ENCODE results near the gene RASGRP4.

The RASGRP4 gene

DNA sequence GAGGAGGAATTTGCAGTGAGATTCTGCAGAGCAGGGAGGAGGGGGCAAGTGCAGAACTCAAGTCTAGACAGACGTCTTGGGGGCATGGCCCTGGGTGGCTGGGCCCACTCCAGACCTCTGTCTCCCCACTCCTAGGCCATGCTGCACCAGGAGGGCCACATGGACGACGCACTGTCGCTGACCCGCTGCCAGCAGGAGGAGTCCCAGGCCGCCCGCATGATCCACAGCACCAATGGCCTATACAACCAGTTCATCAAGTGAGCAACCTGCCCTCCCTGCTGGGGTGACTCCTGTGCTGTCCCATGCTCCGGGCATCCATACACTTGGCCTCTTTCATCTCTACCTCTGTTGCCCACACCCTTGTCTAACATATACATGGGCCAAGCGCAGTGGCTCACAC is 25.6 kb upstream of the RASGRP4 start:
- H3K27ac ChIP-seq, result no peak overlapping the region
- no peak overlapping the region for H3K9ac ChIP-seq (ENCODE audit: insufficient read length)
- H3K4me3 ChIP-seq, result no peak overlapping the region
- no peaks in the 10 kb centered on the region for H3K36me3 ChIP-seq (ENCODE audit: insufficient read depth, low read length)
- no peak for DNase-seq (ENCODE audit: low read depth, low spot score)
- no peaks in the 10 kb centered on the region for H3K9me3 ChIP-seq (ENCODE audit: low read depth, low read length)
- TF ChIP-seq EZH2 (IDR thresholded peaks at IDR 0.05) (no peak), FOXP2 (optimal IDR thresholded peaks at IDR 0.05; ENCODE audit: control extremely low read depth, extremely low read length, insufficient read depth) (no peak), POLR2AphosphoS5 (IDR thresholded peaks at IDR 0.05; ENCODE audit: borderline replicate concordance, low read depth, low read length) (no peak)

DNA sequence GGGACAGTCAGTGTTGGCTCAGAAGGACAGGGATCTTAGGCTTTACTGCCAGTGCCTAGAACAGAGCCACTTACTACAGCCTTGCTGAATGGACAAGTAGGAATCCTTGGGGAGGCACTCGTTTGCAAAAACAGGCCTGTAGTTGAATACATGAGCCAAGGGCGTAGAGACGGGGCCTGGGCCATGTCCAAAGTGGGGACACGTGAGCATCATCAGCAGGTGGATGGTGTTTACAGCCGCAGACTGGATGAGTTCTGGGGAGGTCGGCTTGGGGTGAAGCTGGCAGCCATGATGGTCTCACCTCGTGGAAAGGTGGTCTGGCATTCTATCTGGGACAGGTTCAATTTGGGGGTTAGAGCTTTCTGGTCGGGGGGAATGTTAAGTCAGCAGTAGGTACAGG is 25.0 kb upstream of the RASGRP4 start:
- DNase-seq (ENCODE audit: low read depth, low spot score), result no peak
- no peak overlapping the region for H3K27ac ChIP-seq
- no peak for TF ChIP-seq POLR2AphosphoS5 (IDR thresholded peaks at IDR 0.05; ENCODE audit: borderline replicate concordance, low read depth, low read length)
- no peaks in the 10 kb centered on the region for H3K9me3 ChIP-seq (ENCODE audit: low read depth, low read length)
- no peak overlapping the region for H3K4me3 ChIP-seq
- H3K36me3 ChIP-seq (ENCODE audit: insufficient read depth, low read length), result no peaks in the 10 kb centered on the region
- H3K9ac ChIP-seq (ENCODE audit: insufficient read length), result no peak overlapping the region

DNA sequence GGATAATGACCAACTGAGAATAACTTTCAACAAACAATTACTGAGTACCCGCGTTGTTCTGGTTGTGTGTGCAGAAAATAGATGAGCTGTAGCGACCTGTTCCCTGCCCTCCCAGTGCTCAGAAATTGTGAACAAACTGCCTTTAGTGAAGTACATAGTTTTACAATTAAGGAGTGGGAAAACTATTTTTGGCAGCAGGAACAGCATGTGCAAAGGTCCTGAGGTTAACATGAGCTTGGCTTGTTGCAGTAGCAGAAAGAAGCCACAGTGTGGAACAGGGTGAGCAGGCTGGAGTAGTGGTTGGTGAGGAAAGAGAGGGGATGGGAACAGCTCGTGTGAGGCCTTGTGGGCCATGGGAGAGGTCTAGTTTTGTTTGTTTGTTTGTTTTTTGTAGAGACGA is 23.5 kb upstream of the RASGRP4 start:
- Histone ChIP-seq H3K9ac (ENCODE audit: insufficient read length) (no peak overlapping the region), H3K36me3 (ENCODE audit: insufficient read depth, low read length) (no peaks in the 10 kb centered on the region), H3K4me3 (no peak overlapping the region), H3K27ac (no peak overlapping the region), H3K9me3 (ENCODE audit: low read depth, low read length) (no peaks in the 10 kb centered on the region)
- no peak for DNase-seq (ENCODE audit: low read depth, low spot score)
- no peak for TF ChIP-seq FOXP2 (optimal IDR thresholded peaks at IDR 0.05; ENCODE audit: control extremely low read depth, extremely low read length, insufficient read depth)
- no peak for TF ChIP-seq POLR2AphosphoS5 (IDR thresholded peaks at IDR 0.05; ENCODE audit: borderline replicate concordance, low read depth, low read length)
- TF ChIP-seq EZH2 (IDR thresholded peaks at IDR 0.05), result no peak

DNA sequence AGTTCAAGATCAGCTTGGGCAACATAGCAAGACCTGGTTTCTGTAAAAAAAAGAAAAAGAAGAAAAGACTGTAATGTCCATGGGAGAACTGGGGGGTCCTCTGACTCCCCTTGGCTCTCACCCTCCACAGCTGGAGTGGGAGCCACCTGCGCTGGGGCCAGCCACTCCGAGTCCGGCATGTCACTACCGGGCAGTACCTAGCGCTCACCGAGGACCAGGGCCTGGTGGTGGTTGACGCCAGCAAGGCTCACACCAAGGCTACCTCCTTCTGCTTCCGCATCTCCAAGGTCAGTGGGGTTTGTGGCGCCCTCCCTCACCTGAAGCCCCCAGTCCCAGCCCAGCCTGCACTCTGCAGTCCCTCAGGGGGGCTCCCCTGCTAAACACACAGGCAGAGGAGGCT is 22.2 kb upstream of the RASGRP4 start:
- Histone ChIP-seq H3K9me3 (ENCODE audit: low read depth, low read length) (no peaks in the 10 kb centered on the region), H3K27ac (no peak overlapping the region), H3K4me3 (no peak overlapping the region), H3K36me3 (ENCODE audit: insufficient read depth, low read length) (no peaks in the 10 kb centered on the region), H3K9ac (ENCODE audit: insufficient read length) (no peak overlapping the region)
- no peak for TF ChIP-seq POLR2AphosphoS5 (IDR thresholded peaks at IDR 0.05; ENCODE audit: borderline replicate concordance, low read depth, low read length)
- no peak for TF ChIP-seq EZH2 (IDR thresholded peaks at IDR 0.05)
- DNase-seq (ENCODE audit: low read depth, low spot score), result no peak

DNA sequence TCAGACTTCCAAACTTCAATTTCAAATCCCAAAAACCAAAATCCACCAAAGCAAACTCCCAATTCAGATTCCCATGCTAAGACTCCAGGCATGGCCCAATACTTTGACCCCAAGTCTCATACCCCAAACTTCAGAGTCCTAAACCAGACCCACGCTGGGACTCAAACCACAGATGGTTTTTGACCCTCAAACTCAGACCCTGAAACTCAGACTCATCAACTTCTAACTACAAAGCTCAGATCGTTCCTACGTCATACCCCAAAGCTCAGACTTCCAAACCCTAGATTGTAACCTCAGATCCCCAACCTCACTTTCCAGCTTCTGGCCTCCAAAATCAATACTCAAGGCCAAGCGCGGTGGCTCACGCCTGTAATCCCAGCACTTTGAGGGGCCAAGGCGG is 19.3 kb upstream of the RASGRP4 start:
- TF ChIP-seq POLR2AphosphoS5 (IDR thresholded peaks at IDR 0.05; ENCODE audit: borderline replicate concordance, low read depth, low read length) (no peak), EZH2 (IDR thresholded peaks at IDR 0.05) (no peak), FOXP2 (optimal IDR thresholded peaks at IDR 0.05; ENCODE audit: control extremely low read depth, extremely low read length, insufficient read depth) (no peak)
- H3K27ac ChIP-seq, result no peak overlapping the region

DNA sequence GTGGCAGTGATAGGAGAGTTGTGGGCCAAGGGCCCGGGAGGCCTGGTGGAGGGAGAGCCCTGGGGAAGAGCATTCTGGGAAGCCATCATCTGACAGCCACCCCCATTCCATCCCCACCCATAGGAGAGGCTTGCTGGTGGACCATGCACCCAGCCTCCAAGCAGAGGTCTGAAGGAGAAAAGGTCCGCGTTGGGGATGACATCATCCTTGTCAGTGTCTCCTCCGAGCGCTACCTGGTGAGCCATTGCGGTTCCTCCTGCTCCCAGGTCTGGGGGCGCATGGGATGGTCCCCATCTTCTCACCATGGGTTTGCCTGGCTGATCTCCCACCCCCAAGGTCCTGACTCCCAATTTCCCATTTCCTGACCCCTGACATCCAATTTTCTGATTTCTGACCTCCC is 18.0 kb upstream of the RASGRP4 start:
- no peak for DNase-seq (ENCODE audit: low read depth, low spot score)
- Histone ChIP-seq H3K4me3 (no peak overlapping the region), H3K9ac (ENCODE audit: insufficient read length) (no peak overlapping the region), H3K27ac (no peak overlapping the region), H3K36me3 (ENCODE audit: insufficient read depth, low read length) (no peaks in the 10 kb centered on the region), H3K9me3 (ENCODE audit: low read depth, low read length) (no peaks in the 10 kb centered on the region)
- TF ChIP-seq FOXP2 (optimal IDR thresholded peaks at IDR 0.05; ENCODE audit: control extremely low read depth, extremely low read length, insufficient read depth) (no peak), EZH2 (IDR thresholded peaks at IDR 0.05) (no peak), POLR2AphosphoS5 (IDR thresholded peaks at IDR 0.05; ENCODE audit: borderline replicate concordance, low read depth, low read length) (no peak)

More for the DNA sequence above, 19.3 kb upstream of the RASGRP4 start:
- no peaks in the 10 kb centered on the region for H3K9me3 ChIP-seq (ENCODE audit: low read depth, low read length)
- DNase-seq (ENCODE audit: low read depth, low spot score), result no peak
- no peak overlapping the region for H3K4me3 ChIP-seq
- no peak overlapping the region for H3K9ac ChIP-seq (ENCODE audit: insufficient read length)
- H3K36me3 ChIP-seq (ENCODE audit: insufficient read depth, low read length), result no peaks in the 10 kb centered on the region

DNA sequence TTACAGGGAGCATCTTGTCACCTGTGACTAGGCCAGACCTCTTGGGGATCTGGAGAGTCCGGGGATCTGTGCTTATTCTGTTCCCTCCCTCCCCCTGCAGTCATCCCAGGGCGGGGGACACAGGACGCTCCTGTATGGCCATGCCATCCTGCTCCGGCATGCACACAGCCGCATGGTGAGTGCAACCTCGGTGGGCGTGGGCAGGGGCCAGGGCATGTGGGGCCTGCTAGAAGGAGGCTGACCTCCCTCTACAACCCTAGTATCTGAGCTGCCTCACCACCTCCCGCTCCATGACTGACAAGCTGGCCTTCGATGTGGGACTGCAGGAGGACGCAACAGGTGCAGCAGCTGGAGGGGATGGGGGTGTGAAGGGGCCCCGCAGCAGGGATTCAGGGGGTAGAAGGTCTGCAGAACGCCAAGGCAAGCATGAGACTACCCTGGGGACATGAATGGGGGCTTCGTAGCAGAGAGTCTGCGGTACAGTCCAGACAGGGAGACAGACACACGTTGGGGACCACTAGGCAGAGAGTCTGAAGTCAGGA is 17.5 kb upstream of the RASGRP4 start:
- Histone ChIP-seq H3K4me3 (no peak overlapping the region), H3K27ac (no peak overlapping the region), H3K36me3 (ENCODE audit: insufficient read depth, low read length) (no peaks in the 10 kb centered on the region), H3K9me3 (ENCODE audit: low read depth, low read length) (no peaks in the 10 kb centered on the region), H3K9ac (ENCODE audit: insufficient read length) (no peak overlapping the region)
- no peak for DNase-seq (ENCODE audit: low read depth, low spot score)
- no peak for TF ChIP-seq EZH2 (IDR thresholded peaks at IDR 0.05)
- TF ChIP-seq POLR2AphosphoS5 (IDR thresholded peaks at IDR 0.05; ENCODE audit: borderline replicate concordance, low read depth, low read length), result no peak
- TF ChIP-seq FOXP2 (optimal IDR thresholded peaks at IDR 0.05; ENCODE audit: control extremely low read depth, extremely low read length, insufficient read depth), result no peak

DNA sequence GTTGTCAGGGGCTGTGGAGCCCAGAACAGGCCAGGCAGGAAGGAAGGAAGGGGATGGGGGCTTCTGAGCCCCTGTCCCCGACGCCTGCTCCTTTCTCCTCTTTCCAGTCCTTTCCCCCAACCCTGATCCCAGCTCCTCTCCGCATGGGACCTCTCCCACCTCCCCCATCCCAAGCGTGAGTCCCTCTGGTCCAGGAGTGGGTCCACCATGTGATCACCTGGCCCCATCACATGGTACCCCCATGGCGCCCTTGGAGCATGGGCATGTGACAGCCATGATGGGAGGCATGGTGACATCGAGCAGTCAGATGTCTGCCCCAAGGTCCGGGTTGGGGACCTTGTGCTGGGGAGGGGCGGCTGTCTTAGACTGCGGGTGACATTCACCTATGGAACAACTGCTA is 16.7 kb upstream of the RASGRP4 start:
- Histone ChIP-seq H3K27ac (no peak overlapping the region), H3K4me3 (no peak overlapping the region), H3K36me3 (ENCODE audit: insufficient read depth, low read length) (no peaks in the 10 kb centered on the region), H3K9ac (ENCODE audit: insufficient read length) (no peak overlapping the region), H3K9me3 (ENCODE audit: low read depth, low read length) (no peaks in the 10 kb centered on the region)
- no peak for TF ChIP-seq POLR2AphosphoS5 (IDR thresholded peaks at IDR 0.05; ENCODE audit: borderline replicate concordance, low read depth, low read length)
- no peak for TF ChIP-seq EZH2 (IDR thresholded peaks at IDR 0.05)
- TF ChIP-seq FOXP2 (optimal IDR thresholded peaks at IDR 0.05; ENCODE audit: control extremely low read depth, extremely low read length, insufficient read depth), result no peak
- no peak for DNase-seq (ENCODE audit: low read depth, low spot score)

DNA sequence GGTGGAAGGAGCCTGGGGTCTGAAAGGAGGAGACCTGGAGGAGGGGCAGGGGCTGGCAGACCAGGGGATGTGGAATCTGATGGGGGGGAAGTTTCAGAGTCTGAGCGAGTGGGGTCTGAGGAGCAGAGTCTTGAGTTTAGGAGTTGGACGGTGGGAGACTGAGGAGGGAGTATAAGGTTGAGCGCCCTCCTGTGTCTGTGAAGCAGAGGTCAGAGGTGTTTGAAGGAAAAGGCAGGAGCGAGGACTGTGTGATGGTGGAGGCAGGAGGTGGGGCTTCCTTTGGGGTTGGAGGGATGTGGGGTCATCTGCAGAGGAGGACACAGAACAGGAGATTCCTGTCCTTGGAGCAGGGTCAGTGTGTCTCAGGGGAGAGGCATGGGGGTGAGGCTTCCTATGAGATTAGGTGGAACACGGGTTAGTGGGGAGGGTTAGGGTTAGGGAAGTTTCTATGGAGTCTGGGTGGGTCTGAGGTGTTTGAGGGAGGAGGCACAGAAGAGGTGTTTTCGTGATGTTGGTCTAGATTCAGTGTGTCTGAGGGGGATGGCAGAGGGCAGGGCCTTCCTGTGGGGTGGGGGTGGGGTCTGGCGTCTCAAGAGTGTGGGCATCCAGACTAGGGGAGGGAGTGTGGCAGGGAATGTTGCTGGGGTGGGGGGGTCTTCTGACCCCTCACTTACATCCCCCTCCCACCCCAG is 15.8 kb upstream of the RASGRP4 start:
- Histone ChIP-seq H3K9me3 (ENCODE audit: low read depth, low read length) (no peaks in the 10 kb centered on the region), H3K9ac (ENCODE audit: insufficient read length) (no peak overlapping the region), H3K4me3 (no peak overlapping the region), H3K36me3 (ENCODE audit: insufficient read depth, low read length) (no peaks in the 10 kb centered on the region), H3K27ac (no peak overlapping the region)
- DNase-seq (ENCODE audit: low read depth, low spot score), result no peak
- no peak for TF ChIP-seq FOXP2 (optimal IDR thresholded peaks at IDR 0.05; ENCODE audit: control extremely low read depth, extremely low read length, insufficient read depth)
